HG03342 (cell line): ENCODE data around the gene UACA.
"Not testable (repeated sequence)": the region's sequence is repeated elsewhere in the genome, so short reads cannot be mapped to it uniquely, and the experiment has no call there.

Experiments
- ATAC-seq: cut with Tn5 transposase; IDR thresholded peaks from one replicate; pipeline ENCODE4 v1.9.1; 2021; ENCODE audit warnings: mild to moderate bottlenecking, moderate library complexity; ENCODE audit not compliant: unreplicated experiment

UACA gene, protein sequence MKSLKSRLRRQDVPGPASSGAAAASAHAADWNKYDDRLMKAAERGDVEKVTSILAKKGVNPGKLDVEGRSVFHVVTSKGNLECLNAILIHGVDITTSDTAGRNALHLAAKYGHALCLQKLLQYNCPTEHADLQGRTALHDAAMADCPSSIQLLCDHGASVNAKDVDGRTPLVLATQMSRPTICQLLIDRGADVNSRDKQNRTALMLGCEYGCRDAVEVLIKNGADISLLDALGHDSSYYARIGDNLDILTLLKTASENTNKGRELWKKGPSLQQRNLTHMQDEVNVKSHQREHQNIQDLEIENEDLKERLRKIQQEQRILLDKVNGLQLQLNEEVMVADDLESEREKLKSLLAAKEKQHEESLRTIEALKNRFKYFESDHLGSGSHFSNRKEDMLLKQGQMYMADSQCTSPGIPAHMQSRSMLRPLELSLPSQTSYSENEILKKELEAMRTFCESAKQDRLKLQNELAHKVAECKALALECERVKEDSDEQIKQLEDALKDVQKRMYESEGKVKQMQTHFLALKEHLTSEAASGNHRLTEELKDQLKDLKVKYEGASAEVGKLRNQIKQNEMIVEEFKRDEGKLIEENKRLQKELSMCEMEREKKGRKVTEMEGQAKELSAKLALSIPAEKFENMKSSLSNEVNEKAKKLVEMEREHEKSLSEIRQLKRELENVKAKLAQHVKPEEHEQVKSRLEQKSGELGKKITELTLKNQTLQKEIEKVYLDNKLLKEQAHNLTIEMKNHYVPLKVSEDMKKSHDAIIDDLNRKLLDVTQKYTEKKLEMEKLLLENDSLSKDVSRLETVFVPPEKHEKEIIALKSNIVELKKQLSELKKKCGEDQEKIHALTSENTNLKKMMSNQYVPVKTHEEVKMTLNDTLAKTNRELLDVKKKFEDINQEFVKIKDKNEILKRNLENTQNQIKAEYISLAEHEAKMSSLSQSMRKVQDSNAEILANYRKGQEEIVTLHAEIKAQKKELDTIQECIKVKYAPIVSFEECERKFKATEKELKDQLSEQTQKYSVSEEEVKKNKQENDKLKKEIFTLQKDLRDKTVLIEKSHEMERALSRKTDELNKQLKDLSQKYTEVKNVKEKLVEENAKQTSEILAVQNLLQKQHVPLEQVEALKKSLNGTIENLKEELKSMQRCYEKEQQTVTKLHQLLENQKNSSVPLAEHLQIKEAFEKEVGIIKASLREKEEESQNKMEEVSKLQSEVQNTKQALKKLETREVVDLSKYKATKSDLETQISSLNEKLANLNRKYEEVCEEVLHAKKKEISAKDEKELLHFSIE (N-terminal part only)

DNA sequence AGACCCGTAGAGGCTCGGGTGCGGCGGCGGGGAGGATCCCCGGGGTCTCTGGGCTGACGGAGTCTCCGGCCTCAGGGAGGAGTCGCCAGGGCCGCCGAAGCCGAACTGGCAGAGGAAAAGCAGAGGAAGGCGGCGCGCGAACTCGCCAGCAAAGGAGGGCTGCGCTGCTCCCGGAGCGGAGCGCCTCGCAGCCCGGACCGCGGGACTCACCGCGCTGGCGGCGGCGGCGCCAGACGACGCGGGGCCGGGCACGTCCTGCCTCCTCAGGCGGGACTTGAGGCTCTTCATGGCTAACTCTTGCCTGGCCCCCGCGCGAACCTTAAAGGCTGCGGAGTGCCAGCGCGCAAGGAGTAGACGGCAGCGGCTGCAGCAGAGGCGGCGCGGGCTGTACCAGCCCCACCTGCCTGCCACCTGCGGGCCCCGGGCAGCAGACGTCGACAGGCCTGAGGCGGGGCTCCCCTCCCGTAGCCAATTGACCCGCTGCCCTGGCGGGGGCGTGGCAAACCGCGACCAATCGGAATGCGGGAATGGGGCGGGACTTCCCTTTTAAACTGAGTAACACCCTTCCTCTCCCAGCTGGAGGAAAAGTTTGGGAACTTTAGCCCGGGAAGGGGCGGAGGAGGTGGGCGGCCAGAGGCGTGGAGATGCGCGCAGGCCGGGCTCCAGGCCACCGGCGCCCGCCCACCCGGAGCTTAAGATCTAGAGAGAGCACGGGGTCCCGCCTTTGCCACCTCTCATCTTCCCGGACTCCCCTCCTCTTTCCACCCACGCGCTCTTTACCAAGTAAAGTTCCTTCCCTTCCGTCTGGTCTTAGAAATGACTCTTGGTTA is at the start of gene UACA:
TSS of gene UACA (minus strand) at position 439 of the 830 bp plus-strand sequence. CDS start at position 288, 151 bp downstream.
- peak; percentile 89 for ATAC-seq

DNA sequence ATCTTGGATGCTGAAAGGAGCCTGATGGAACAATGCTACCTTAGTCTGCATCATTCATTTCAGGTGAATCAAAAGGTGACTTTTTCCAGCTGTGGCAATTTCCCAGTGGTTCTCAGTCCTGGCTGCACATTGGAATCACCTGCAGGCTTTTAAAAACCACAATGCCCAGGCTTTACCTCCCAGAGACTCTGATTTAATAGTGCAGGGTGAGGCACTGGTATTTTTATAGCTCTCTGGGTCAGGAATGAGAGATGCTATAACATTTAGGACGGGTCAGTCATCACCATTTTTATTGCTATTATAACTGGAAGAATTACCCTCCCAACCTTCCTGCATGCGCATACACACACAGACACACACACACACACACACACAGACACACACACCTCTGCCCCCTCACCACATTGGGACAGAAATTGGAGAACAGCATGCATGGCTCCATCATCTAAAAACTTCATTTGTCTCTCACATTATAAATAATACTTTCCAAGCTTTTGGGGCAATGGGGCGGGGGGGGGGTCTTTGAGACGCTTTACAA is 49.5 kb upstream of the UACA start:
- no peak for ATAC-seq

DNA sequence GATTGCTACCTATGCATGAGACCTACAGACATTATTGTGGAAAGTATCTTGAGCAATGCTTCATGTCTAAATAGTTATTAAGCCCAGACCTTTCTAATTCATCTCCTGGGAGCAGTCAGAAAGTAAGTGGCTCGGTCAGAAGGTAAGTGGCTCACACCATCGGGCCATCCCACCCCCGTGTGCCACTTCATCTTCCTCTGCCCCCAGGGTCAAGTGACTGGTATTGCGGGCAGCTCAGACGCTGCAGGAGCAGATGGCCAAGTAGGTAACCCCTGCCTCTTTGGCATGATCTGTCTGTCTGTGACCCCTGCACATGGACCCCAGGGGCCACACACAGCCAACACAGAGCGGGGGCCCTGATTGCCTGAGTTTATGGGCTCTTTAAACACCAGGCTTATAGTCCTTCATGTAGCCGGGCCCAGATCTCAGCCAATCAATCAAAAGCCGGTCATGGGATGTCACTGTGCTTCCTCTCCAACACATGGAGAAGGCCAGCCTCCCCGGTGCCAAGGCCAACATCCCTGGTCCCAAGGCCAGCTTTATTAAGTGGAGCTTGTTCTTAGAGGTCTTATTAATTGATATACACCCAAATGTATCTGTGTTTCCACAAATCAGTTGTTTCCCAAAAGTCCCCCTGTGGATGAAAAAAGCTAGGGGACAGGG is 47.7 kb upstream of the UACA start:
- no peak for ATAC-seq

DNA sequence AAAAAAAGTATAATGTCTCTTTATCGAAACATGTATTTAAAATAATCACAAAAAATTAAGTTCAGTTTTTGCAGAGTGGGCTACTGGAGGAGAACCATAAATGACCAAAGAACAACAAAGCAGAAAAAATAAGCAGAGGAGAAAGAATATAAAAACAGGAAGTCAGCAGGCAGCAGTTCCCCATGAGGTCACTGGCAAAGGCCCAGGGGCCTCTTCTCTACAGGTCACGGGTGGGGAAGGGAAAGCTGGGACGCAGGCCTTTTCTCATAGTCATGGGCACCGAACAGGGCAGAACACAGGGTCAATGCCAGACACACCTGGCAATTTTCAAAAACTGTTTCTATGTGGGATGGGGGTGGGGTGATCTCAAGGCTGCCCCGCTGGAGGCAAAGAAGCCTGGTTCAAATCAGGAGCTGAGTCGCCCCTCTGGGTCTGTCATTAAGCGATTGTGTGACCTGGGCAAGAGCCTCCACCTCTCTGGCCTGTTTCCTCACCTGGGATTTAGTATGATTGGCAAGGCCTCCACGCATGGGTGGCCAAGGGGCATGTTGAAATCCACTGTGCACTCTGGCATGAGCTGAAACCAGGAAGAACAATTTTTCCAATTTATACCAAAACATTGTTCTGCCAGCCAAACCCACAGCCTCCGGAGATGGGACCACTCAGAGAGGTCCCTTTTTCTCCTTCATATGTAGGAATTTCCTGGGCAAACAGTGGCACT is 43.8 kb upstream of the UACA start:
- no peak for ATAC-seq

DNA sequence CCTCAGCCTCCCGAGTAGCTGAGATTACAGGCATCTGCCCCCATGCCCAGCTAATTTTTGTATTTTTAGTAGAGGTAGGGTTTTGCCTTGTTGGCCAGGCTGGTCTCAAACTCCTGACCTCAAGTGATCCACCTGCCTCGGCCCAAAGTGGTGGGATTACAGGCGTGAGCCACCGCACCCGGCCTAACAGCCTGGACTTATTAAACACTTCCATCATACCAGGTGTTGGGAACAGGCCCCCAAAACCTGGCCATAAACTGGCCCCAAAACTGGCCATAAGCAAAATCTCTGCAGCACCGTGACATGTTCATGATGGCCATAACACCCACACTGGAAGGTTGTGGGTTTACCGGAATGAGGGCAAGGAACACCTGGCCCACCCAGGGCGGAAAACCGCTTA is 41.0 kb upstream of the UACA start:
- not testable (repeated sequence) for ATAC-seq

DNA sequence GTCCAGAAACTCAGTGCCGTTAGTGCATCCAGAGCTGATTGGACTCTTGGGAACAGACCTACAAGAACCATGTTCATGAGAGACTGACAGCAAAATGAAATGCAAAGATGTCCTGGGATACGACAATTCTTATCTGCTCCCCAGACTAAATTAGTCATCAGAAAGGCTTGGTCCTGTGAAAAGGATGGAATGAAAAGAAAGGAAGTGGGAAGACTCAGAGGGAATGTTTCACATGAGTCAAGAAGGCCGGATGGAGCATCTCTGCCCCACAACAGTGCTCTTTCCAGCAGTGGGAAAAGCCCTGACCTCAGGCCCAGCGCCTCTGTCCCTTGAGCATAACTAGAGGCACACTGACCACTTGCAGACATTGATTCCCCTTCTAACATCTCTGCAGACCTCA is 39.3 kb upstream of the UACA start:
- ATAC-seq = no peak

DNA sequence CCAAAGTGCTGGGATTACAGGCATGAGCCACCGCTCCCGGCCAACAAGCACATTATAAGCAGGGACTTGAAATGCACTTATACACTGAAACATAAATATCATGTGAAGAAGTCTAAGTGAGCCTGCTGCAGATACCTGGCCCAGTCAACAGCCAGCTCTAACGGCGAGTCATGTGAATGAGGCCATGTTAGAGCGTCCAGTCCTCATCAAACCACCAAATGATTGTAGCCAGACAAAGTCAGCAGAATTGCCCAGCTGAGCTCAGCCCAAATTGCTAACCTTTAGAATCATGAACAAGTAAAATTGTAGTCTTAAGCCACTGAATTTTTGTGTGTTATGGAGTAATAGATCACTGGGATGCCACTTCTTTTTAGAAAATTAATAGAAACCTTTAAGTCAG is 37.8 kb upstream of the UACA start:
- no peak for ATAC-seq

DNA sequence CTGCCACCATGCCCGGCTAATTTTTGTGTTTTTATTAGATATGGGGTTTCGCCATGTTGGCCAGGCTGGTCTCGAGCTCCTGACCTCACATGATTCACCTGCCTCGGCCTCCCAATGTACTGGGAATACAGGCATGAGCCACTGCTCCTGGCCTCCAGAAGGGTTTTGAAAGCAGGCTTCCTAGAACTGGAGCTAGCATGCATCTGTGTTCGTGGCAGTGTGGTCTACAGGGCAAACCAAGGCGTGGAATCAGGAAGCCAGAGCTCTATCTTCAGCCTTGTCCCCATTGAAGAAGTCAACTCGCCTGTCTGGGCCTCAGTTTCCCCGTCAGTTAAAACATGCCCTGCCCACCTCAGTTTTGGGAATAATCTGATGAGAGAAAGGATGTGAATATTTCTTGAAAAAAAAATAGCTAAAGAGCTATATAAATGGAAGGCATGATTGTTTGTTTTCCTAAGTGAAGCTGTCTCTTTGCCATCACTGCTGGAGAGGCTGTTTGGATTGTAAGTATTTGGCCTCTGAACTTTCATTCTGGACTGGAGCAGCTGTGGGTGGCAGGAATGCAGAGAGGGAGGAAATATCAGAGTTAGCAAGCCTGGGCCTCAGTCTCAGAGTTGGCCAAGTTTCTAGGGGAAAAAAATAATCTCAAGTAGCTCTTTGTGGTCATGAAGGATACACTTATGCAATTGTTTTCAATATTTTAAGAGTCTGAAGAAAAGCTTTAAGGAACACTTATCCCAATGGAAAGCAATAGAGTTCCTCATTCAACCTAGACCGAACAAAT is 36.5 kb upstream of the UACA start:
- no peak for ATAC-seq

DNA sequence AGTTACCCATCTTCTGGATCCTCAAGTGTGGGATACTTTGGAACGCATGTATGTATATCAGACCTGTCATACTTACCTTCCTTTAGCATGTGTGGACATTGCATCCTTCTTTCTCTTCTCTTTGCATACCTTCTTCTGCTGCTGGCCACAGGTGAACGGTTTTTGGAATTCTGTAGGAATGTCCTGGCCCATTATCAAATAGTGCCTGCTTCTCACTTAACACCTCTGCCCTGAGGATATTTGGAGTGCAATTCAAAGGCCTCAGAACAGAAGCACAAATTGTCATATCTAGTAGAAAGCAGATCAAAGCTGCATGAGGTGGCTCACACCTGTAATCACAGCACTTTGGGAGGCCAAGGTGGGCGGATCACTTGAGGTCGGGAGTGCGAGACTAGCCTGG is 34.1 kb upstream of the UACA start:
- ATAC-seq = no peak

DNA sequence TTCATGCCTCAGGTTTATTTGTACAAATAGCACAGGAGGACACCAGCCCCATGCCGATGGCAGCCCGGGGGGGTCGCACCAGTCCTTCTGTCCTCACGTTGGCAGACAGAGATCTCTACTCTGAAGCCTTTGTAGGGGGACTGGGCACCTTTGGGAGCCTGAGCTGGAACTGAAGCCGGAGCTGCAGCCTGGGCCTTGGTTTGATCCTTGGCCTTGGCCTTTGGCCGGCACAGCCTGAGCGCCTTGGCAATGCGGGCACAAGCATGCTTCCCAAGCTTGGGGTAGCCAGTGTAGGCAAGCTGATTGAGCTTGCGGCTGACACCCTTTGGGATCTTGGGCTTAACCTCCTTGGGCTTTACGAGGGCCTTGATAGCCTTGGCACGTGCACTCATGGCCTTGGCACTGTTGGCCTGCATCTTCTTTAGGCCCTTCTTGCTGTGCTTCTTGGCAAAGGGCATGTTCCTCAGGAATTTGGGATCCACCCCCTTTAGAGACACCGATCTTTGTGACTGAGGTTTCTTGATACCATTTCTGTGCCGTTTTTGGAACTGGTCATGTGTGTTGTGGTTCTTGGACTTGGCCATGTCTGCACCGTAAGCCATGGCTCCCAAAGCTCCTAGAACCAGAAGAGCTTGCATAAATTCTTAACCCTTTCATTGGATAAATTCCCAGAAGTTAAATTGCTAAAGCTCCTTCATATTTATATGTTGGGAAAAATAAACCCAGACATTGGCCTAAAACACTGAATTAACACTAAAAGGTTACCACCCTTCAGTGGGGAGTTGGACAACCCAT is 33.4 kb upstream of the UACA start:
- ATAC-seq = no peak

DNA sequence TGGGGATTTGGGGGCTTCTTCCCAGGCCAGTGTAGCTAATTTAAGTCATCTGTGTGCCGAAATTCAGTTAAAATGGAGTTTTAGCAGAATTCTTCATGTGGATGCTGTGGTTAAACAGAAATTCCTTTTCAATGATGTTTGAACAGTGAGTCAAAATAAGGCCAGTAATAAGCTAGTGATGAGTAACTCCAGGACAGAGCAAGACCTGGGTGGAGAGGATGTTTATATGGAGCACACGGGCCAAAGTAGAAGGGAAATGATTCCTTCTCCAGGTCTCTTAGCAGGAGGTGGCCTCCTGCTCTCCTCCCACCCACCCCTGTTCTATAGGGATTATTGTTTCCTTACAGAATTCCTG is 31.9 kb upstream of the UACA start:
- no peak for ATAC-seq

DNA sequence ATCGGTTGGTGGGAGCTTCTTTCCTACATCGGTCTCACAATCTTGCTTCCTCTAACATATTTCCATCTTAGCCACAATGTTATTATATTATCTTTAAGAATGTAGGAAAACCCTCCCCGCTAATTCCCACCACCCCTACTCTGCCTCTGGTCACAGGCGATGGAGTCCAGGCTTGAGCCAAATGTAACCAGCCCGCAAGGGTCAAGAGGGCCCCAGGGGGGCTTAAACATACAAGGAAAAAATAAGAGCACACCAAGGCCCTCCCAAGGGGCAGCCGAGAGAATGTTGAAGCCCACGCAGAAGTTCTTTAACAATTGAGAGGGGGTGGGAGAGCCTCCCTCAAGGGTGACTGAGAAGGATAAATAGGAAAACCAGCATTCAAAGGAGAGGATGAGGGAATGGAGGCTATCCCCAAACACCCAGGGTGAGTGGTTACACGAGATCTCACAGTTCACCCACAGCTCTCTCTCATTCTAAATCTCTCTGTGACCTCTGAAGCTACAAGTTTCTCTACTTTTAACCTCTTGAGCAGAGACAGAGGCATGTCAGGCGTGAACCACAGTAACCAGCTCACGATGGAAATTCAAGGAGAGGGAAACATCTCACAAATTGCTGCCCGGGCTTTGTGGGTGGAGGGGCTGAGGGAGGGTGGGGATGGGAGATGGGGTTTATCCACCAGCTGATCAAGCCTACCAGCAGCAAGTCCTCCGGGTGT is 31.4 kb upstream of the UACA start:
- ATAC-seq = no peak

DNA sequence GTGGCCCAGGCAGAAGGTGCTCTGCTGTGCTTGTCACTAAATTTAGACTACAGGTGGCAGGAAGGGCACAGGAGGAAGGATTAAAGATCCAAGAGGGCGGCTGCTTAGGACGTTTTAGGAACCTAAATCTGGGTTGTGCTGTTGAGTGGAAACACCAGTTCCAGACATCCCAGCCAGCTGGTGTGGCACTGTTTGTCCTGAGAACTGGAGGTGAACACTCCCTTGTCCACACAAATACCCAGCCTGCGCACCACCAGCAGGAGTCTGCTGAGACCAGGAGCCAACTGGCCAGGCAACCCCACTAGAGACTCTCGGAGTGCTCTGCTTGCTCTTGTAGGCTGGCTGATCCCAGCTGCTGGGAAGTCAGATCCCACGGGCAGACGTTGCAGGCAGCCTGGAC is 30.3 kb upstream of the UACA start:
- no peak for ATAC-seq

DNA sequence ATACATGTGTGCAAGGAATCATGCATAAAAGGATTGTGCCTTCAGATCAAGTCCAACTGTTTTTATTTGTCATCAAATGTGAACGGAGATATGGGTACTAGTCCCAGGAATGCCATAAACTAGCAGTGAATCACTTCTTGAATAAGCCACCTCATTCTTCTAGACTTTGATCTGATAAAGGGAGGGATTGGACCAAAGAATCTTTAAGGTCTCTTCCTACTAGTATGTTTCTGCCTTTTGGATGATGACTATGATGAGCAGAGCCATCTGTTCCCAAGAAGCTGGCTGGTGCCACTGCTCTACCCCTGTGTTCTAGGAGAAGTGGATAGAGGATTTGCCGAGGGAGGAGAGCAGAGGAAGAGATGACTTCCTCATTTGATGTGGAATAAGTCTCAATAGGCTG is 28.8 kb upstream of the UACA start:
- no peak for ATAC-seq

DNA sequence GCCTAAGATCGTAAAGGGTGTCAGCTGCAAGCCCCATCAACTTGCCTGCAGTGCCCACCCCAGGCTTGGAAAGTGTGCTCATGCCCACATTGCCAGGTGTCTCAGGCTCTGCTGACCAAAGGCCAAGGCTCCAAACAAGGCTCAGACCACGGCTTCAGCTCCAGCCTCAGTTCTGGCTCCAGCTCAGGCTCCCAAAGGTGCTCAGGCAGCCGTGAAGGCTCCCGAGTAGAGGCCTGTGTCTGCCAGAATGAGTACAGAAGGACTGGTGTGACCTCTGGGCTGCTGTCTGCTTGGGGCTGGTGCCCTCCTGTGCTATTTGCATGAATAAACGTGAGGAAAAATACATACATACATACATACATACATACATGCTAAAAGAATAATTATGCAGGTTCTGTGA is 27.9 kb upstream of the UACA start:
- ATAC-seq = no peak

DNA sequence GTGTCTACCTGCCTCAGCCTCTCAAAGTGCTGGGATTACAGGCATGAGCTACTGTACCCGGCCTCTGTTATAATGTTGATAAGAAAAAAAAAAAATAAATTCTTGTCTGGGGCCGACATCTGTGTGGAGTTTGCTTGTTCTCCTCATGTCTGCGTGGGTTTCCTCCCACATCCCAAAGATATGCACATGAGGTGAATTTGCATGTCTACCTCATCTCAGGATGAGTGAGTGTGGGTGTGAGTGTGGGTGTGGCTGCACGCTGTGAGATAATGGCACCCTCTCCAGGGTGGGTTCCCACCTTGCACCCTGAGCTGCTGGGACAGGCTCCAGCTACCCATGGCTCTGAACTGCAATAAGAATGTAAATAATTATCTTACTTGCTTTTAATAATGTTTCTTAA is 25.9 kb upstream of the UACA start:
- ATAC-seq = no peak
